CD4-positive, alpha-beta T cell (primary cell): ENCODE results near the gene CAMSAP1. TPM values are rescaled to one million over a fixed set of nuclear protein-coding genes. Genes with fewer than 3 reads are reported as not detected.

Experiments
- ATAC-seq: fragments of 200-7000 bp; cut with Tn5 transposase; one replicate; pipeline ENCODE4 v1.10.0; 2022; ENCODE audit warnings: mild to moderate bottlenecking; ENCODE audit not compliant: poor library complexity
- CTCF ChIA-PET: fragments of 350-600 bp; sonication (Branson Sonifier 250); formaldehyde crosslinking; loops from one replicate; lab custom pipeline; 2021; ENCODE audit warnings: antibody characterized with exemption, inconsistent platforms; lab: Charles Lee
- POLR2A ChIA-PET: fragments of 350-600 bp; sonication (Branson Sonifier 250); formaldehyde crosslinking; loops from one replicate; lab custom pipeline; 2021; ENCODE audit warnings: antibody characterized with exemption, inconsistent platforms; lab: Charles Lee
- DNase-seq, 14 experiments: peaks; one replicate each; pipeline ENCODE4 v3.0.0-alpha.2; 2013 to 2020; ENCODE audit warnings: mixed read lengths in 2 of 14
- H3K27ac ChIP-seq, 2 donors: one replicate each; pipeline versions ENCODE4 v1.5.1 to v1.7.0; 2013; ENCODE audit warnings: low read length in 2 of 2, low read depth in 1 of 2, mild to moderate bottlenecking in 1 of 2
- H3K27me3 ChIP-seq, 2 experiments: 1 replicate in 1 of 2; 2 replicates in 1 of 2; pipeline versions ENCODE4 v1.6.1 to v1.7.0; 2013; ENCODE audit warnings: low read length in 2 of 2, control low read depth in 1 of 2, mild to moderate bottlenecking in 1 of 2, moderate library complexity in 1 of 2; ENCODE audit not compliant: insufficient read depth in 2 of 2, control insufficient read depth in 1 of 2
- H3K36me3 ChIP-seq: one replicate; pipeline ENCODE4 v1.6.1; 2013; ENCODE audit warnings: low read length, control low read depth; ENCODE audit not compliant: insufficient read depth
- H3K4me1 ChIP-seq: one replicate; pipeline ENCODE4 v1.6.1; 2013; ENCODE audit warnings: low read length, control low read depth; ENCODE audit not compliant: insufficient read depth
- H3K4me3 ChIP-seq: one replicate; pipeline ENCODE4 v1.5.1; 2013; ENCODE audit warnings: mild to moderate bottlenecking, low read length, moderate library complexity
- H3K9me3 ChIP-seq, 2 experiments: 1 replicate in 1 of 2; 2 replicates in 1 of 2; pipeline versions ENCODE4 v1.6.1 to v1.7.0; 2013; ENCODE audit warnings: low read length in 2 of 2, mild to moderate bottlenecking in 2 of 2, control low read depth in 1 of 2, moderate library complexity in 1 of 2; ENCODE audit not compliant: control insufficient read depth in 1 of 2, insufficient read depth in 1 of 2
- H3K27ac Mint-ChIP-seq: one replicate; pipeline ENCODE4 v1.8.0; 2020; ENCODE audit warnings: mixed read lengths
- H3K27me3 Mint-ChIP-seq: one replicate; pipeline ENCODE4 v1.8.0; 2021; ENCODE audit warnings: mixed read lengths
- H3K36me3 Mint-ChIP-seq: one replicate; pipeline ENCODE4 v1.8.0; 2021; ENCODE audit warnings: low read depth, mixed read lengths
- H3K4me1 Mint-ChIP-seq: one replicate; pipeline ENCODE4 v1.8.0; 2021; ENCODE audit warnings: low read depth, mixed read lengths
- H3K4me3 Mint-ChIP-seq: one replicate; pipeline ENCODE4 v1.8.0; 2020; ENCODE audit warnings: mild to moderate bottlenecking, mixed read lengths
- H3K9me3 Mint-ChIP-seq: one replicate; pipeline ENCODE4 v1.8.0; 2020; ENCODE audit warnings: mixed read lengths
- intact Hi-C, 2 experiments: fragments of 100-400 bp; cut with DNase I in 1 of 2; cut with micrococcal nuclease in 1 of 2; formaldehyde crosslinking; loops; one replicate each; pipeline versions ENCODE4 v1.15.1 to v1.9.0; 2023 to 2025; cut with DNase I, micrococcal nuclease
- total RNA-seq, 174 experiments: library from RNA in 2 of 174; stranded (reverse) in 2 of 174; gene quantifications; one replicate each; pipeline ENCODE4 v1.2.3 and lab custom pipeline; 2021 to 2026
- TF ChIP-seq, protein P1 (sequence below): fragments of 200-600 bp; IDR thresholded peaks from one replicate; pipeline ENCODE4 v1.8.0; 2022; ENCODE audit warnings: antibody characterized with exemption, mild to moderate bottlenecking

The CAMSAP1 gene
- total RNA-seq, 2 experiments from 2014 or later: 16.8 to 18.2 TPM

DNA sequence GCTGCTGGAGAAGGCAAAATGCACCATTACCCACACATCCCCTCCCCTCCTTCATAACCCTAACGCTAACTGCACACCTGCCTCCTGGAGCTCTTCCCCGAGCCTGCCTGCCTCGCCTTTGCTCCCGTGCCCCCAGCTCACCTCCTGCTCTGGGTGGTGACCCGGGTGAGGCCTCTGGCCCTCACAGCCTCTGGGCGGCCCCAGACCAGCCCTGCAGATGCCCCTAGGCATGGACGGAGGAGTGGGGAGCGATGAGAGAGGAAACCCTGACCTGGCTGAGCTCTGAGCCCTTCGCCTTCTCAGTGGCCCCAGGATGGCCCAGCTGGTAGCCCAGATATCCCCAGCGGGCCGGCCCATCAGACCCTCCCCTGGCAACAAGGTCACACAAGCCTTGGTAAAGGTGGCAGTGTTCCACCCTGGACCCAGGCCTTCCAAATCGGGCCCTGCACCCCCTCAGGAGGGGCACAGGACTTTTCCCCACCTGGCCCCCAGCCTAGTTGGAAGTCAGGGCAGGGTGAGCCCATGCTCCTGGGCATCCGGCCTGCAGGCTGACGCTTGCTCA is 14.5 kb upstream of the CAMSAP1 start:
- Mint-ChIP-seq H3K4me1 (no peaks in the 10 kb centered on the region), H3K36me3 (peaks cover 5% of the 10 kb centered on the region), H3K9me3 (peaks cover 3% of the 10 kb centered on the region), H3K4me3 (no peak overlapping the region), H3K27me3 (no peaks in the 10 kb centered on the region), H3K27ac (no peak overlapping the region)
- Histone ChIP-seq H3K36me3 (no peaks in the 10 kb centered on the region), H3K27me3 (no peaks in the 10 kb centered on the region), H3K4me1 (peaks cover 12% of the 10 kb centered on the region), H3K4me3 (no peak overlapping the region), H3K27ac (no peak overlapping the region), H3K9me3 (peaks cover 29 to 35% of the 10 kb centered on the region in 2 experiments)
- ChIA-PET POLR2A (no interaction called here), CTCF (no interaction called here)
- ATAC-seq: no peak
- intact Hi-C loops: no loop called here
- no peak for DNase-seq
- TF ChIP-seq, protein P1, sequence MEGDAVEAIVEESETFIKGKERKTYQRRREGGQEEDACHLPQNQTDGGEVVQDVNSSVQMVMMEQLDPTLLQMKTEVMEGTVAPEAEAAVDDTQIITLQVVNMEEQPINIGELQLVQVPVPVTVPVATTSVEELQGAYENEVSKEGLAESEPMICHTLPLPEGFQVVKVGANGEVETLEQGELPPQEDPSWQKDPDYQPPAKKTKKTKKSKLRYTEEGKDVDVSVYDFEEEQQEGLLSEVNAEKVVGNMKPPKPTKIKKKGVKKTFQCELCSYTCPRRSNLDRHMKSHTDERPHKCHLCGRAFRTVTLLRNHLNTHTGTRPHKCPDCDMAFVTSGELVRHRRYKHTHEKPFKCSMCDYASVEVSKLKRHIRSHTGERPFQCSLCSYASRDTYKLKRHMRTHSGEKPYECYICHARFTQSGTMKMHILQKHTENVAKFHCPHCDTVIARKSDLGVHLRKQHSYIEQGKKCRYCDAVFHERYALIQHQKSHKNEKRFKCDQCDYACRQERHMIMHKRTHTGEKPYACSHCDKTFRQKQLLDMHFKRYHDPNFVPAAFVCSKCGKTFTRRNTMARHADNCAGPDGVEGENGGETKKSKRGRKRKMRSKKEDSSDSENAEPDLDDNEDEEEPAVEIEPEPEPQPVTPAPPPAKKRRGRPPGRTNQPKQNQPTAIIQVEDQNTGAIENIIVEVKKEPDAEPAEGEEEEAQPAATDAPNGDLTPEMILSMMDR: no peak

DNA sequence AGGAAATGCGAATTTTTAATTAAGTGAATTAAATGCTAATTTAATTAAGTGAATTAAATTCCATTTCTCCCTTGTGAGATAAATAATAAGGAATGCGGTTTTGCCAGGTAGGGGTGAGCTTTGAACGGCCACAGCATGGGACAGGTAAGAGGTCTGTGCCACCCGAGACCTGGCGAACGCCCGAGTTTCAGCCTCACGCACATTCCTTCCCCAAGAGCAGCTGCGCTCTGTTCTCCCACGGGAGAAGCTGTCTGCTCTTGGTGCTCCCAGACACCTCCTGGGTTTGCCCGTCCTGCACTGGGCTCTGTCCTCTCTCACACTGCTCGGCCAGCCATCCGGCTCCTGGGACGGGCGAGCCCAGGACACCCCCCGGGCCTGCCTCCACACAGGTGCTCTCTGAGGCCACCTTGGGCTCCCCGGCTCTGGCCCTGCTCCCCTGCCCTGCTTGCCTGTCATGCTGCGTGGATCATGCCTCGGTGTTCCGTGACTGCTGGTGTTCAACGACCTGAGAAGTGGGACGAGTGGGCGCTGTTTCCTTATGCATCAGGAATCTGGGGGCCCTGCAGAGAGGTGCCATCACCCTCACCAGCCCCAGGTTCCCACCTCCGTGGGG is 13.7 kb upstream of the CAMSAP1 start:
- H3K4me3 ChIP-seq: no peak overlapping the region
- Mint-ChIP-seq H3K36me3 (peaks cover 13% of the 10 kb centered on the region), H3K27me3 (no peaks in the 10 kb centered on the region), H3K27ac (no peak overlapping the region), H3K4me3 (no peak overlapping the region), H3K9me3 (peaks cover 6% of the 10 kb centered on the region), H3K4me1 (no peaks in the 10 kb centered on the region)
- H3K9me3 ChIP-seq: peaks cover 35 to 40% of the 10 kb centered on the region in 2 experiments
- peaks cover 6% of the 10 kb centered on the region for H3K4me1 ChIP-seq
- intact Hi-C loops: no loop called here
- no peaks in the 10 kb centered on the region for H3K27me3 ChIP-seq
- DNase-seq (no peak), ATAC-seq (no peak)
- TF ChIP-seq, protein P1: no peak
- H3K27ac ChIP-seq: no peak overlapping the region
- ChIA-PET CTCF (no interaction called here), POLR2A (no interaction called here)
- H3K36me3 ChIP-seq: no peaks in the 10 kb centered on the region

DNA sequence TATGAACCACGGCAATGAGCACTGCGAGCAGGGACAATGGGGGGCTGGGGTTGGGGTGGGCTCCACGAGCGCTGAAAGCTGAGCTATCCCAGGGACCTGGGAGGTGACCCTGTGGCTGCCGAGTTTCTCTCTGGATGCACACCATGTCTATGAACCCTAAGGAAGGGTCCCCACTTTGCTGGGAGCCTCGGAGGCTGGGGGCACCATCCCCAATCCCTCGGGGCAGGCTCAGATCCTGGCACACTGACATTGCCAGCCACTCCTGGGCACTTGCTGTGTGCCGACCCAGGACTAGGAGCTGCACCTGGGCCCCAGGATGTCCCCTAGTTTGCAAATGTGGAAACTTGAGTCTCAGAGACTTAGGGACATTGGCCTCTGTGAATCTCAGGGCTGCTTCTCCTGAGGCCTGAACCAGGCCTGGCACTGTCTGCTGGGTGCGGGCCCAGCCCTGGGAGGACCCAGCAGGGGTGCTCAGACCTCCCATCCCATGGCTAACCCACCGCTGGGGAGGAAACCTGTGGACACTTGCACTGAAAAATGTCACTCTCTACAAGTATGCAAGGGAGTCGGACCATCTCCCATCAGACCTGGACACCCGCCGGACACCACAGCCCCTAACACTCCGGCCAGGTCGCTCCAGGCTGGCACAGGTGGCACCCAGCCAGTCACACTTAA is 13.0 kb upstream of the CAMSAP1 start:
- ATAC-seq (no peak), DNase-seq (no peak)
- ChIA-PET CTCF (no interaction called here), POLR2A (no interaction called here)
- H3K9me3 Mint-ChIP-seq: peaks cover 12% of the 10 kb centered on the region
- no peak overlapping the region for H3K27ac Mint-ChIP-seq
- Histone ChIP-seq H3K9me3 (peaks cover 42% of the 10 kb centered on the region in 2 experiments), H3K4me1 (peaks cover 2% of the 10 kb centered on the region), H3K36me3 (peaks cover 5% of the 10 kb centered on the region), H3K27me3 (no peaks in the 10 kb centered on the region), H3K4me3 (no peak overlapping the region), H3K27ac (no peak overlapping the region)
- no peak overlapping the region for H3K4me3 Mint-ChIP-seq
- intact Hi-C loops: no loop called here
- TF ChIP-seq, protein P1: no peak
- H3K36me3 Mint-ChIP-seq: peaks cover 19% of the 10 kb centered on the region
- H3K4me1 Mint-ChIP-seq: no peaks in the 10 kb centered on the region
- H3K27me3 Mint-ChIP-seq: no peaks in the 10 kb centered on the region
